Measurements from ENCODE around the gene FHL1.

Gene FHL1

DNA sequence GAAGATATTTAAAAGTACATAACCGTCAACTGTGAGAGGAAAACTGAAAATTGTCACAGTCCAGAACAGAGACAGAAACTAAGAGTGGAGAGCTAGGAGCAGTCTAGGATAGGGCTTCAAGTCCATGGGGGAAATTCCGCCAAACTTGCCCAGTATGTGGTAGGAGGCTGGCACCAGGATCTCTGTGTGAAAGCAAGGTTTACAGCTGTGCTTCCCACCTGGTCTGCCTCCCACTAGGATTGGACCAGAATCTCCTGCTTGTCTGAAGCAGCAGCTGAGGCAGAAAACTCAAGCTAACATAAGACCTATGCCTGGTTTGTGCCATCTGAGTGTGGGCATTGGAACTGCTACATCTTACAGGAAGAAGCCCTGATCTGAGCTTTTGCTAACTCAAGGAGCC, 18.6 kb upstream of the FHL1 start:
- DNase-seq (ENCODE audit: low read depth): no peak
- TF ChIP-seq, protein P1, sequence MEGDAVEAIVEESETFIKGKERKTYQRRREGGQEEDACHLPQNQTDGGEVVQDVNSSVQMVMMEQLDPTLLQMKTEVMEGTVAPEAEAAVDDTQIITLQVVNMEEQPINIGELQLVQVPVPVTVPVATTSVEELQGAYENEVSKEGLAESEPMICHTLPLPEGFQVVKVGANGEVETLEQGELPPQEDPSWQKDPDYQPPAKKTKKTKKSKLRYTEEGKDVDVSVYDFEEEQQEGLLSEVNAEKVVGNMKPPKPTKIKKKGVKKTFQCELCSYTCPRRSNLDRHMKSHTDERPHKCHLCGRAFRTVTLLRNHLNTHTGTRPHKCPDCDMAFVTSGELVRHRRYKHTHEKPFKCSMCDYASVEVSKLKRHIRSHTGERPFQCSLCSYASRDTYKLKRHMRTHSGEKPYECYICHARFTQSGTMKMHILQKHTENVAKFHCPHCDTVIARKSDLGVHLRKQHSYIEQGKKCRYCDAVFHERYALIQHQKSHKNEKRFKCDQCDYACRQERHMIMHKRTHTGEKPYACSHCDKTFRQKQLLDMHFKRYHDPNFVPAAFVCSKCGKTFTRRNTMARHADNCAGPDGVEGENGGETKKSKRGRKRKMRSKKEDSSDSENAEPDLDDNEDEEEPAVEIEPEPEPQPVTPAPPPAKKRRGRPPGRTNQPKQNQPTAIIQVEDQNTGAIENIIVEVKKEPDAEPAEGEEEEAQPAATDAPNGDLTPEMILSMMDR (conservative IDR thresholded peaks at IDR 0.05; ENCODE audit: low read depth, low read length): no peak

DNA sequence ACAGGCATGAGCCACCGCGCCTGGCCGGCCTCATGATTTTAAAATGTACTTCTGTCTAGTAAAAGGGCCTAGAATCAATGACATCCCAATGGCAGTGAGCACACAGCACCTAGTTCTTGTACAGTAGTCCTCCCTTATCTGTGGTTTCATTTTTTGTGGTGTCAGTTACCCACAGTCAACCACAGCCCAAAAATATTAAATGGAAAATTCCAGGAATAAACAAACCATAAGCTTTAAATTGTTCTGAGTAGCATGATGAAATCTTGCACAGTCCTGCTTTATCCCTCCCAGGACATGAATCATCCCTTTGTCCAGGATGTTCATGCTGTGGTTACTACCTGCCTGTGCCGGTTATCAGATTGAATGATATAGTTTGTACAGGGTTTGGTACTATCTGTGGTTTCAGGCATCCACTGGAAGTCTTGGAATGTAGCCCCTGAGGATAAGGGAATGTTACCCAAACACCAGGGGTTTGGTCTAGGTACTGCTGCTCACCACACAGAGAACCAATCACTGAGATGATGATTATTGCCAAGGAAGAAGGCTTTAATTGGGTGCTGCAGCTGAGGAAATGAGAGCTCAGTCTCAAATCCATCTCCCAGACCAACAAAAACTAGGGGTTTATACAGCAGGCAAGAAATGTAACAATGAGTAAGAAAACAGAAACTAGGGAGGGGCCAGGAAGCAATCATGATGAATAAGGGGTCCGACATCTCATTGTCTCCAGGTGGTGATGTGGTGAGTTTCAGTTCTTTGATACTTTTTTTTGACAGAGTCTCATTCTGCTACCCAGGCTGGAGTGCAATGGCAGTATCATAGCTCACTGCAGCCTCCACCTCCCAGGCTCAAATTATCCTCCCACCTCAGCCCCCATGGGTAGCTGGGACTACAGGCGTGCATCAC, 16.2 kb upstream of the FHL1 start:
- TF ChIP-seq, protein P1 (conservative IDR thresholded peaks at IDR 0.05; ENCODE audit: low read depth, low read length): no peak
- no peak for DNase-seq (ENCODE audit: low read depth)
- no peak overlapping the region for H3K4me3 ChIP-seq (ENCODE audit: low read length)

More for the DNA sequence above, 18.6 kb upstream of the FHL1 start:
- no peak overlapping the region for H3K4me3 ChIP-seq (ENCODE audit: low read length)

DNA sequence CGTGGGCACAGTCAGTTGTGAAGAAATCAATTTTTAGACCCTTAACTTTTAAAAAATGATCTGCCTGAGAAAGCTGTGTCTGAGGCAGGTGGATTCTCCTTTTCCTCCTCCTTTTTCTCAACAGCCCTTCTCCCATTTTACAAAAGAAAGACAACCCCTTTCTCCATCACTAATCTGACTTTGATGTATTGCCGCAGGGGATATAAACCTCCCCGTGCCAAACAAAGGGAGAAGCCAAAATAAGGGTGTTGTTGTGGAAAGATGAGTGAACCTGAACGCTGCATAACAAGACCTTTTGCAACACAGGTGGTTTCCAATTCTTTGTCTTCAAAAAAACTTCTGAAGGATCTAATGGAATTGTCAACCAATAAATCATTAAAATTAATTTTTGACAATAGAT, 8.4 kb upstream of the FHL1 start:
- no peak overlapping the region for H3K4me3 ChIP-seq (ENCODE audit: low read length)
- TF ChIP-seq, protein P1 (conservative IDR thresholded peaks at IDR 0.05; ENCODE audit: low read depth, low read length): no peak
- no peak for DNase-seq (ENCODE audit: low read depth)

DNA sequence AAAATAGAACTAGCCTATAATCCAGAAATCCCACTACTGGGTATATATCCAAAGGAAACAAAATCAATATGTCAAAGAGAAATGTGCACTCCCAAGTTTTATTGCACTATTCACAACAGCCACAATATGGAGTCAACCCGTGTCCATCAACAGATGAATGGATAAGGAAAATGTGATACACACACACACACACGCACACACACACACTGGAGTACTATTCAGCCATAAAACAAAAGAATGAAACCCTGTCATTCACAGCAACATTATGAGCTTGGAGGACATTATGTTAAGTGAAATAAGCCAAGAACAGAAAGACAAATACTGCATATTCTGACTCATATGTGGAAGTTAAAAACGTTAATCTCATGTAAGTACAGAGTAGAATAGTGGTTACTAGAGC, 5.8 kb upstream of the FHL1 start:
- TF ChIP-seq, protein P1 (conservative IDR thresholded peaks at IDR 0.05; ENCODE audit: low read depth, low read length): no peak

DNA sequence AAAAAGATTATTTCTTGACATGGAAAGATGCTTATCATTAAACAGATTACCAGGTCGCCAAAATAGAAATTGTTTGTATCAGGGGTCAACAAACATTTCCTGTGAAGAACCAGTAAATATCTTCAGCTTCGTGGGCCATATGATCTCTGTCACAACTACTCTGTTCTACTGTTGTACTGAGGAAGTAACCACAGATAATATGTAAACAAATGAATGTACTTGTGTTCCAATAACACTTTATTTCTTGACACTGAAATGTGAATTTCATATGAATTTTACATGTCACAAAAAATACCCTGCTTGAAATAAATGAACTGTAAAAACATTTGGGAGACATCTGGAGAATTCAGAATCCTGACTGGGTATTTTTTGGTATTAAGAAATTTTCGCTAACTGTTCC, 4.7 kb upstream of the FHL1 start:
- H3K4me3 ChIP-seq (ENCODE audit: low read length): no peak overlapping the region
- DNase-seq (ENCODE audit: low read depth): no peak
- TF ChIP-seq, protein P1 (conservative IDR thresholded peaks at IDR 0.05; ENCODE audit: low read depth, low read length): no peak

More for the DNA sequence above, 5.8 kb upstream of the FHL1 start:
- no peak for DNase-seq (ENCODE audit: low read depth)
- H3K4me3 ChIP-seq (ENCODE audit: low read length): no peak overlapping the region

DNA sequence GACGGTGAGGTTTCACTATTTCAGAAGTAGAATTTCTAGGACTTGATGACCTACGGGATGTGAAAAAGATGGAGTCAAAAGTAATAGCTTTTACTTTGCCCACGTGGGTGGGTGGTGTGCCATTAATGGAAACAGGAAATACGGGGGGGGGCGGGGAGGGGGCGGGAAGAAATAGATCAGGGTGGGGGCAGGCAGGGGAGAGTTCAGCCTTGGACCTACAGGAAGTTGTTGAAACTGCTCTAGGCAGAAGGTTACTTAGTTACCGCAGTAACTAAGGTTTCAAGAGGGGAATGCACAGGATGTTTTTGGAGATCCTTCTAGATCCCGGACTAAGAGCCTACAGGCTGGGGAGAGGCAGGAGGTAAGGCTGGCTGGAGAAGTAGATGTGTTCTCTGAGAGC, 3.6 kb upstream of the FHL1 start:
- H3K4me3 ChIP-seq (ENCODE audit: low read length): no peak overlapping the region

More for the DNA sequence above, 3.6 kb upstream of the FHL1 start:
- DNase-seq (ENCODE audit: low read depth): no peak
- TF ChIP-seq, protein P1 (conservative IDR thresholded peaks at IDR 0.05; ENCODE audit: low read depth, low read length): no peak
